HepG2 (cell line): Measurements from ENCODE around the gene STARD13. TPM values are rescaled to one million over a fixed set of nuclear protein-coding genes. Genes with fewer than 3 reads are reported as not detected.
A peak's percentile ranks its signal among the peaks of the same experiment; 100 is the strongest.

Experiments
- ATAC-seq: fragments of 200-7000 bp; cut with Tn5 transposase; 3 replicates; pipeline ENCODE4 v1.9.1; 2020; ENCODE audit warnings: mild to moderate bottlenecking, moderate library complexity
- BruUV-seq: library from RNA; stranded (reverse); fragments of 400-500 nt; replicated peaks from 2 replicates; lab custom pipeline; 2021; lab: Mats Ljungman, UMichigan
- CTCF ChIA-PET: fragments of 300-600 bp; formaldehyde crosslinking; extraction: SDS; loops from one replicate; lab custom pipeline; 2021; ENCODE audit warnings: low total read pairs, inconsistent platforms, low intra/inter-chr PET ratio; lab: Yijun Ruan, JAX
- POLR2A ChIA-PET: fragments of 350-600 bp; sonication (Branson Sonifier 250); formaldehyde crosslinking; loops from one replicate; lab custom pipeline; 2020; ENCODE audit warnings: antibody characterized with exemption, inconsistent platforms; lab: Yijun Ruan, JAX
- DNase-seq: peaks from one replicate; pipeline ENCODE4 v3.0.0-alpha.2; 2015; ENCODE audit warnings: low spot score
- FAIRE-seq: peaks from 3 replicates; lab custom pipeline; 2011; peaks lifted over from hg19 to GRCh38; lab: Jason Lieb, UNC
- H2AFZ ChIP-seq: one replicate; pipeline ENCODE4 v1.6.1; 2011; ENCODE audit warnings: low read length, inconsistent platforms
- H3K27ac ChIP-seq: fragments of 300-600 bp; 3 replicates; pipeline ENCODE4 v1.8.0; 2011; ENCODE audit warnings: mixed run types, mild to moderate bottlenecking, mixed read lengths, low read length, inconsistent platforms; ENCODE audit not compliant: insufficient read depth; ENCODE audit errors: extremely low read length
- H3K27me3 ChIP-seq, 2 experiments: fragments of 200-600 bp in 1 of 2; 2 replicates in 1 of 2; 3 replicates in 1 of 2; pipeline versions ENCODE4 v1.6.0 to v1.8.0; 2011; ENCODE audit warnings: low read length in 2 of 2, mild to moderate bottlenecking in 2 of 2, moderate library complexity in 2 of 2, inconsistent platforms in 1 of 2; ENCODE audit not compliant: insufficient read depth in 2 of 2, control insufficient read depth in 1 of 2
- H3K36me3 ChIP-seq, 2 experiments: fragments of 200-600 bp in 1 of 2; replicated peaks in 1 of 2; 2 replicates in 1 of 2; 3 replicates in 1 of 2; pipeline versions ENCODE4 v1.5.1 to v1.8.0; 2011; ENCODE audit warnings: low read length in 2 of 2, inconsistent platforms in 1 of 2; ENCODE audit not compliant: insufficient read depth in 2 of 2, control insufficient read depth in 1 of 2
- H3K4me1 ChIP-seq: 2 replicates; pipeline ENCODE4 v1.5.1; 2012; ENCODE audit warnings: low read length, inconsistent platforms; ENCODE audit not compliant: insufficient read depth
- H3K4me2 ChIP-seq: 2 replicates; pipeline ENCODE4 v1.6.0; 2011; ENCODE audit warnings: low read depth, low read length, inconsistent platforms
- H3K4me3 ChIP-seq, 3 experiments: fragments of 200-600 bp in 1 of 3; sonication (generic), shearing (Covaris generic) in 1 of 3; replicated peaks in 1 of 3; 2 replicates each; pipeline ENCODE4 v1.5.1; 2011 to 2016; ENCODE audit warnings: low read length in 3 of 3, inconsistent platforms in 2 of 3, low read depth in 2 of 3, mild to moderate bottlenecking in 2 of 3, control low read depth in 1 of 3, mixed read lengths in 1 of 3; ENCODE audit not compliant: insufficient read depth in 1 of 3
- H3K79me2 ChIP-seq: one replicate; pipeline ENCODE4 v1.6.1; 2011; ENCODE audit warnings: low read length, inconsistent platforms; ENCODE audit not compliant: insufficient read depth
- H3K9ac ChIP-seq: 2 replicates; pipeline ENCODE4 v1.6.0; 2011; ENCODE audit warnings: mild to moderate bottlenecking, low read depth, low read length, inconsistent platforms; ENCODE audit not compliant: insufficient read depth
- H3K9me3 ChIP-seq: 2 replicates; pipeline ENCODE4 v1.5.1; 2012; ENCODE audit warnings: mild to moderate bottlenecking, low read length
- H4K20me1 ChIP-seq: 2 replicates; pipeline ENCODE4 v1.6.0; 2011; ENCODE audit warnings: inconsistent platforms, mild to moderate bottlenecking, low read length, moderate library complexity; ENCODE audit not compliant: insufficient read depth
- CTCF ChIP-seq: sonication (generic); formaldehyde crosslinking; IDR thresholded peaks from 2 replicates; pipeline ENCODE4 v1.5.0; 2020; ENCODE audit warnings: mild to moderate bottlenecking, missing genetic modification reagents, moderate library complexity
- KAT2B ChIP-seq: fragments of 150-350 bp; IDR thresholded peaks from 2 replicates; pipeline ENCODE4 v1.6.1; 2014; ENCODE audit warnings: low read depth, low read length, borderline replicate concordance
- STAG1 ChIP-seq: sonication (generic); formaldehyde crosslinking; IDR thresholded peaks from 2 replicates; pipeline ENCODE4 v1.4.0; 2020; ENCODE audit warnings: missing genetic modification reagents
- ZBTB33 ChIP-seq: sonication (generic); formaldehyde crosslinking; IDR thresholded peaks from 2 replicates; pipeline ENCODE4 v1.4.0; 2020; ENCODE audit warnings: missing genetic modification reagents
- ZMYM4 ChIP-seq: sonication (generic); formaldehyde crosslinking; IDR thresholded peaks from 2 replicates; pipeline ENCODE4 v1.8.1; 2023; ENCODE audit warnings: mild to moderate bottlenecking, missing genetic modification reagents
- ZNF674 ChIP-seq: sonication (generic); formaldehyde crosslinking; IDR thresholded peaks from 2 replicates; pipeline ENCODE4 v1.5.0; 2020; ENCODE audit warnings: low read depth, mild to moderate bottlenecking, missing genetic modification reagents
- WGBS: methylation state at CpG from one replicate; pipeline ENCODE4 v1.1.6; 2017; ENCODE audit warnings: low lambda C conversion rate; 5-methylcytosine and 5-hydroxymethylcytosine counted together
- in situ Hi-C: cut with HindIII; loops from 2 replicates; pipeline ENCODE4 v1.10.0; 2017; ENCODE audit warnings: low pct_unique_long_range_greater_than_20kb; ENCODE audit not compliant: extremely low pct_ligation_motif_present
- intact Hi-C: fragments of 100-400 bp; cut with micrococcal nuclease; formaldehyde crosslinking; loops from one replicate; pipeline ENCODE4 v1.10.0; 2022; ENCODE audit not compliant: unreplicated experiment
- polyA plus RNA-seq, 8 experiments: library from polyadenylated mRNA; depleted of rRNA in 3 of 8; stranded (reverse) in 7 of 8; unstranded in 1 of 8; fragments of >200 nt; fragmentation: Illumina TruSeq in 4 of 8; extraction: Trizol in 4 of 8; gene quantifications; 2 replicates each; pipeline versions ENCODE4 v1.2.1 to v1.2.3, GENCODE V29; 2011 to 2016; ENCODE audit warnings: low read depth in 4 of 8, missing spikeins in 1 of 8, mixed read lengths in 1 of 8; ENCODE audit not compliant: insufficient read depth in 1 of 8
- total RNA-seq, 5 experiments: library from RNA; depleted of rRNA; stranded (reverse); fragments of >200 nt; fragmentation: Illumina TruSeq; extraction: Trizol; gene quantifications; 2 replicates each; pipeline ENCODE4 v1.2.3, GENCODE V29; 2016; ENCODE audit warnings: low read depth in 1 of 5

STARD13 gene
- total and polyA plus RNA-seq, 2 of the 13 experiments (the other 11 are each of a cell fraction or from before 2014, with no cell fraction given) = 12.8 to 14.3 TPM

- H3K9me3 ChIP-seq = no peaks in the 10 kb centered on the region
- 97% methylated on average over 10 of the region's 10 CpGs for WGBS
- no peaks in the 10 kb centered on the region for H3K27me3 ChIP-seq
- POLR2A ChIA-PET = no interaction called here
- H3K4me2 ChIP-seq = no peak overlapping the region
- H4K20me1 ChIP-seq = no peaks in the 10 kb centered on the region
- no peak overlapping the region for H3K9ac ChIP-seq
- in situ Hi-C loops = no loop called here
- H2AFZ ChIP-seq = no peak overlapping the region
- CTCF ChIA-PET = no interaction called here
- peak; percentile 54 for TF ChIP-seq CTCF (CRISPR knock-in tag)
- TF ChIP-seq ZNF674 (CRISPR knock-in tag) = no peak
- TF ChIP-seq KAT2B = no peak
- peak; percentile 55 for TF ChIP-seq STAG1 (CRISPR knock-in tag)
- TF ChIP-seq ZMYM4 (CRISPR knock-in tag) = peak; percentile 51; the same call in 1 of the 2 replicates
- TF ChIP-seq ZBTB33 (CRISPR knock-in tag) = peak; percentile 93
- FAIRE-seq (no peak), DNase-seq (no peak), ATAC-seq (peak; percentile 48)
- no peak overlapping the region for H3K27ac ChIP-seq
- intact Hi-C loops = no loop called here
- no TSS peak for BruUV-seq
- H3K36me3 ChIP-seq = peaks cover 18 to 65% of the 10 kb centered on the region in 2 experiments
- H3K4me3 ChIP-seq = no peak overlapping the region
- peaks cover 30% of the 10 kb centered on the region for H3K4me1 ChIP-seq
- H3K79me2 ChIP-seq = no peaks in the 10 kb centered on the region
Observed at GRCh38 chr13:33109801-33110200, 175.8 kb downstream of the STARD13 start.
